Urinary bladder (tissue), 4 donors: ENCODE measurements around the gene FAM120A. TPM values are rescaled to one million over a fixed set of nuclear protein-coding genes. Genes with fewer than 3 reads are reported as not detected.
A peak's percentile ranks its signal among the peaks of the same experiment; 100 is the strongest.

ENCODE experiments used
- DNase-seq: peaks from one replicate; pipeline ENCODE4 v3.0.0-alpha.2; 2015; ENCODE audit errors: extremely low spot score
- H3K27ac ChIP-seq: one replicate; pipeline ENCODE4 v1.5.1; 2013; ENCODE audit warnings: low read depth, mild to moderate bottlenecking, moderate library complexity
- H3K36me3 ChIP-seq: one replicate; pipeline ENCODE4 v1.6.1; 2013; ENCODE audit warnings: mild to moderate bottlenecking, moderate library complexity; ENCODE audit not compliant: insufficient read depth
- H3K4me1 ChIP-seq: one replicate; pipeline ENCODE4 v1.6.1; 2013; ENCODE audit warnings: mild to moderate bottlenecking, moderate library complexity; ENCODE audit not compliant: insufficient read depth
- H3K4me3 ChIP-seq: one replicate; pipeline ENCODE4 v1.5.1; 2013; ENCODE audit warnings: low read depth, low read length
- WGBS: extraction: QIAGEN DNeasy Blood & Tissue Kit; methylation state at CpG from one replicate; pipeline ENCODE4 v1.1.7; 2013; 5-methylcytosine and 5-hydroxymethylcytosine counted together
- polyA plus RNA-seq: library from polyadenylated mRNA; stranded (reverse); fragments of 200-250 nt; gene quantifications from one replicate; pipeline ENCODE4 v1.2.3, GENCODE V29; 2013
- total RNA-seq: library from RNA; depleted of rRNA; stranded (reverse); fragments of >200 nt; gene quantifications from one replicate; pipeline ENCODE4 v1.2.3, GENCODE V29; 2014
- donor health status: healthy with polysubstance abuse.
- donor health status: healthy.

FAM120A gene
- total and polyA plus RNA-seq, 2 donors, result 67.9 to 101 TPM

DNA sequence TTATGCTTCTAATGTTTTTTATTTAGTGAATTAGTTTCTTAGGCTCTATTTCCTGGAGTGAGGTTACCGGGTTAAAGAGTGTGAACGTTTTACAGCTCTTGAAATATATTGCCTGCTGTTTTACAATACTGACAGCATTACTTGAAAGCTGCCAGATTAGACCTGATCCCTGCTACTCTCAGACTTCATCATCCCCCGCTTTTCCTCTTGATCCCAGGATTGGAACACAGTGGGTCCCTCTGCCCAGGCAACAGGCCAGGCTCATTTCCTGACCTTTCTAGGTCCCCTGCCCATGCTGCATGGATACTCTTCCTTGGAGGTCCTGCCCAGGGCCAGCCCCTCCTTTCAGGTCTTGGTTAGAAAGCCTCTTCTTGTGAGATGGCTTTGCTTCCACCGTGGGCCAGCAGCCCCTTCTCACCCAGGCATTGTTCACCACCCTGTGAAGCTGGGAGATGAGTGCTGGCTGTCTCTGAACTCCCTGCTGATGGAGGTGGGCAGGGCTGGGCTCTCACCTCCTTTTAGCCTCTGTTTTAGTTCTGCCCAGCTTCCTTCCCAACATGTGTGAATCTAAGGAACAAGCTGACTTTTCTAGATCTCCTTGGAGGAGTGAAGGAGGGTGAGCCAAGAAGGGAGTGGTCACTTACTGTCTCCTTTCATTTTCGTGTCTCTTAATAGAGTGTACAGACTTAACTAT, 17.4 kb downstream of the FAM120A start:
- no peak overlapping the region for H3K4me3 ChIP-seq
- 18% methylated on average over 5 of the region's 5 CpGs for WGBS
- H3K36me3 ChIP-seq, result no peaks in the 10 kb centered on the region
- peak overlapping the region; percentile 85 for H3K27ac ChIP-seq
- no peak for DNase-seq
- H3K4me1 ChIP-seq, result peaks cover 2% of the 10 kb centered on the region

DNA sequence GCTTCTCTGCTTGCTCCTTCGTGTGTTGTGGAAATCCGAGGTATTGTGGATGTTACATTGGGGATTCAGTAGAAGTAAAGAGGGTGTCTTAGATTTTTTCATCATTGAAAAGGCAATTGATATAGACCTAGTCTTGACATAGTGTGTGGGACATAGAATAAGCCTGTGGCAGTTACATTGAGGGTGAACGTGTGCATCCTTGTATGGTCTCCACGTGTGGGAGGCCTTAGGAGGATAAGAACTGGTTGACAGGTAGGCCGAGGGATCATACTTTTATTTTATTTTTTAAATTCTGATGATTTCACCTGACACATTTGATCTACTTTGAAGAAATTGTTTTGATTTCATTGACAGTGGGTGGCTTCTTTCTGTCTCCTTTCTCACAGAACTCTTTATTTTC, 18.9 kb downstream of the FAM120A start:
- H3K27ac ChIP-seq, result no peak overlapping the region
- 92% methylated on average over 5 of the region's 5 CpGs for WGBS
- DNase-seq, result no peak

DNA sequence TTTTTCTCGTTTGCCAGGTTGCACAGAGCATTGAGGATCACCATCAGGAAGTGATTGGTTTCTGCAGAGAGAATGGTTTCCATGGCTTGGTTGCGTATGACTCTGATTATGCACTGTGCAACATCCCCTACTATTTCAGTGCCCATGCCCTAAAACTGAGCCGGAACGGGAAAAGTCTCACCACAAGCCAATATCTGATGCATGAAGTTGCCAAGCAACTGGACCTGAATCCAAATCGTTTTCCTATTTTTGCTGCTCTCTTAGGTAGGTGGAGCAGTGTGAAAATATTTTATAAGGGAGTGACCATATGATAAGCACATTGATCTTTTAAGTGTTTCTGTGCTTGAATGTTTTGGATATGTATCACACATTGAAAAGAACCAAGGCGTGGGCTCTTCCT, 19.6 kb downstream of the FAM120A start:
- no peak for DNase-seq
- no peak overlapping the region for H3K27ac ChIP-seq
- H3K4me3 ChIP-seq, result no peak overlapping the region
- H3K36me3 ChIP-seq, result no peaks in the 10 kb centered on the region
- WGBS, result 85% methylated on average over 6 of the region's 6 CpGs
- peaks cover 3% of the 10 kb centered on the region for H3K4me1 ChIP-seq

More for the DNA sequence above, 18.9 kb downstream of the FAM120A start:
- Histone ChIP-seq H3K4me3 (no peak overlapping the region), H3K36me3 (no peaks in the 10 kb centered on the region), H3K4me1 (peaks cover 2% of the 10 kb centered on the region)

DNA sequence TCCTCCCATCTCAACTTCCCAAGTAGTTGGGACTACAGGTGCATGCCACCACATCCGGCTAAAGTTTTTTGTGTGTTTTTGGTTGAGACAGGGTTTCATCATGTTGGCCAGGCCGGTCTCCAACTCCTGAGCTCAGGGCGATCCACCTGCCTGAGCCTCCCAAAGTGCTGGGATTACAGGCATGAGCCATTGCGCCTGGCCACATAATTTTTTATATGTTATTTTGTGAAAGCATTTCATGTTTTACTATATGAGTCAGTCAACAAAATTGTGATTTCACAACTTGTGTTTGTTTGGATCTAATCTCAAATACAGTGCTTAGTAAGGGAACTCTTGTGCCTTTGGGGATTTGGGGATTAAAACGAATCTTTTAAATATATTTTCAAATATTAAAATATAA, 21.9 kb downstream of the FAM120A start:
- no peaks in the 10 kb centered on the region for H3K36me3 ChIP-seq
- peaks cover 3% of the 10 kb centered on the region for H3K4me1 ChIP-seq
- H3K4me3 ChIP-seq, result no peak overlapping the region
- 69% methylated on average over 5 of the region's 5 CpGs for WGBS
- no peak overlapping the region for H3K27ac ChIP-seq
- DNase-seq, result no peak

DNA sequence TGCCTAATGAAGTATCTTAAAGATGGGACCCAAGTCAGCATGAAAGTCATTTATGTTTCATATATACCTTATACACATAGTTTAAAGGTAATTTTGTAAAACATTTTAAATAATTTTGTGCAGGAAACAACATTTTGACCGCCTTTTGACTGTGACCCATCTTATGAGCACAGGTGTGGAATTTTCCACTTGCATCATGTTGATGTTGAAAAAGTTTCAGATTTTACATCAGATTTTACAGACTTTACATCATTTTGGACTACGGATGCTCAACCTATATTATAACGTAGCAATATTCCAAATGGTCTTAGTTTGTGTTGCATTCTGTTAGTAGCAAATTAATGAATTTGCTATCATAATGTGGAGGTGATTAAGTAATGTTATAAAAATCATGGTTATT, 23.6 kb downstream of the FAM120A start:
- Histone ChIP-seq H3K36me3 (no peaks in the 10 kb centered on the region), H3K4me1 (peaks cover 3% of the 10 kb centered on the region), H3K27ac (no peak overlapping the region), H3K4me3 (no peak overlapping the region)
- WGBS, result 96% methylated on average over 3 of the region's 3 CpGs
- no peak for DNase-seq

DNA sequence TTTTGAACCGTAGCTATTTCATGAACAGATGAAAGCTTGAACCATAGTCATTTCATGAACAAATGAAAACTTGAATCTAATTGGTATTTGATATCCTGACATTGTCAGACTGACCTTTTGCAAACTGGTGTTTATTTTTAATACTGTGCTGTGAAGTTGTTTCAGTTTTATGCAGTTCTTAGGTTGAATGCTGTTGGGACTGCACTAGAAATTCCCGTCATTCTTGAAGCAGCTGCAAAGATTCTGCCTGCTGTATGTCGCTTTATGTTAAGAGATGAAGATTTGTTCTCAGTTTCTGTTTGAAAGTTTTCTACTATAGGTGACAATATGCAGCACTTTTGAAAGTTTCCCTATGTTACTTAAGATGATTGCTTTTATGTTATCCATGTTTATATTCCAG, 24.4 kb downstream of the FAM120A start:
- WGBS, result 64% methylated on average over 3 of the region's 3 CpGs
- Histone ChIP-seq H3K36me3 (no peaks in the 10 kb centered on the region), H3K27ac (no peak overlapping the region), H3K4me3 (no peak overlapping the region), H3K4me1 (peaks cover 3% of the 10 kb centered on the region)
- DNase-seq, result no peak

DNA sequence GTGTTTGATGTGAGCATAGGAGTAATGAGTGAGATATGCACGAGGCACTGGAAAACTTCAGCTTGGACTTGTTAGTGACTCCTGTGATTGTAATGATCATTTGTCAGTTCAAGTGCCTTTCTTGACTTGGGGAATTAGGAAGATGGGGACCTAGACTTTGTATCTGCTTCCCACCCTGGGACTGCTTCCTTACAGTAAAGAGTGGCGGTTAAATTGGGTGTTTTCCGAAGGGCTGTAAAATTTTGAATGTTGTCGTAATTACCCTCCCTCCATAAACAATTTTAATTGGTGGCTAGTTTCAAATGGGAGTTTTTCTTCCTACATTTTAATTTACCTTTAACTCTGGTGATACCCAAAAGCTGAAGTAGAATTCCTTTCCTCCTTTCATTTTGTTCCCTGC, 25.4 kb downstream of the FAM120A start:
- peaks cover 1% of the 10 kb centered on the region for H3K4me1 ChIP-seq
- no peak for DNase-seq
- no peaks in the 10 kb centered on the region for H3K36me3 ChIP-seq
- H3K4me3 ChIP-seq, result no peak overlapping the region
- H3K27ac ChIP-seq, result no peak overlapping the region
- 89% methylated on average over 4 of the region's 4 CpGs for WGBS

DNA sequence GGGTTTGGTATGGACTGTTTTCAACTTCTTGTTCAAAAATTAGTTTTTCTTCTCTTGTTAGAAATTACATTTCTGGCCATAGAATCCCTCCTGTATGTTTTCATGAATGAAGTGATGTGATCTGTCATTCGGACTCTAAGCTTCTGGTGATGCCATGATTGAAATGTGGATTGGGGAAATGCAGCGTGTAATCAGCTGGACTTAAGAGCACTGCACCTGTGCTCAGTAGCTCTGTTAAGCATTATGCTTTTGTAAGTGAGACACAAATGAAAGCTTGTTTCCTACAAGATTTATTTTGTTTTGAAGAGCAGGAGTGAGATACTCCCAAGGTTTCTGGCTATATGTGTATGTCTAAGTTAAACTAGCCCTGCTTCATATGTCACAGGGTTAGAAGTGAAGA, 25.9 kb downstream of the FAM120A start:
- Histone ChIP-seq H3K27ac (no peak overlapping the region), H3K4me1 (peaks cover 1% of the 10 kb centered on the region), H3K36me3 (no peaks in the 10 kb centered on the region), H3K4me3 (no peak overlapping the region)
- 94% methylated on average over 2 of the region's 2 CpGs for WGBS
- DNase-seq, result no peak

DNA sequence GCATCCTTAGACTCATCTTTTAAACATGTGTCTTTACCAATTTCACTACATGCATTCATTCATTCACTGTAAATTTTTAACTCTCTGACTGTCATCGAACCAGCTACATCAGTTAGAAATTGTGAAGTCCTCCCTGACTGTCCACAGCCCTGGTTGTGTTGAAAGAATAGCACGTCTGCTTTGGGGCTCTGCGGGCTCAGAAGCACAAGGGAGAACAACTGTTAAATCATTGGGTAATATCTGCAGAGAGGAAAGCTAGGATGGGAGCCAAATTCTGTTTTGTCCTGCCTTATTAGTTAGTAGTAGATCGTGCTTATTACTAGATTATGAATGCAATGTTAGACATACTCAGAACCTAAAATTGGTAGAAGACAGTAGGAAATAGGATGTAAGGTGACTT, 28.2 kb downstream of the FAM120A start:
- Histone ChIP-seq H3K36me3 (no peaks in the 10 kb centered on the region), H3K4me3 (no peak overlapping the region), H3K27ac (no peak overlapping the region), H3K4me1 (peaks cover 1% of the 10 kb centered on the region)
- WGBS, result 77% methylated on average over 4 of the region's 4 CpGs
- DNase-seq, result no peak

DNA sequence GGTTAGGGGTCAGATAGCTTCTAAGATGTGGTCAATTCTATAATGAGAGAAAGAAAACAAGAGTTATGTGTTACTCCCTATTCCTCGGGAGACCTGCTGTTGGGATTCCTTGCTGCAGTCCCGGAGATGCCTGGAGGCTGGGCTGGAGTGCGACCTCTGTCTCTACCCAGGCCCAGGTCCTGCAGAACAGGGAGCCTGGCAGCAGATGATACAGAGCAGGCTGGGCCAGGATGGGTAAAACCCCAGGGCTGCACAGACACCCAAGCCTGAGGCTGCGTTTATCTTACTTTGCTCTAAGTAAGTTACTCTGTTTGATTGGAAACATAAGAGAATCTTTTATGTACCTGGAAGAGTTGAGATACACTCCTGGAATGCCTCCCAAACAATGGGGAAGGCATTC, 28.8 kb downstream of the FAM120A start:
- H3K4me3 ChIP-seq, result no peak overlapping the region
- H3K27ac ChIP-seq, result no peak overlapping the region
- H3K4me1 ChIP-seq, result peaks cover 1% of the 10 kb centered on the region
- WGBS, result 84% methylated on average over 4 of the region's 4 CpGs
- no peaks in the 10 kb centered on the region for H3K36me3 ChIP-seq
- no peak for DNase-seq

DNA sequence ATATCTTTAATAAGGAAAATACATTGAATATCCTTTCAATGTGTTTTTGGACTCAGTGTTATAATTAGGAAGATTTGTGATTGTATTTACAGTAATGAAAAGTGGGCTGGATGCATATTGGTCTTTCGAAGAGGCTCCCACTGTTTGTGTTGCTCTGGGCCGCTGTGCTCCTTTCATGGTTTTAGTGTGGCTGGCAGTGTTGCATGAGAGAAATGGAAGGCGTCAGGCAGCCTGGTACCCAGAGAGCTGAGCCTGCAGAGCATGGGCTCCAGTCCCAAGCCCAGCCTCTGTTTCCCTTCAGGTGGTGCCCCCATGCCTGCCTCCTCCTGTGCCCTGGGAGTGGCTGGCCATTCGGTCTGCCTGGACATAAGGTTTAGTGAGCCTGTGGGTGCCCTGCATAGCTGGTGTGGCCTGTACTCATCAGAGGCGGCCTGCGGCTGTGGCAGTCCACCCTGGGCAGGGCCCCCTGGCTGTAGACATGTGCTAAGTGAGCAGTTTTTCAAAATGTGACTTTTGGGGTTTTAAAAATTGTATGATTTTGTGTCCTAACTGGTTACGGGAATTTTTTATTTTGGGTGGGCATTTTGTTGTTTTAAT, 29.3 kb downstream of the FAM120A start:
- Histone ChIP-seq H3K4me3 (no peak overlapping the region), H3K4me1 (peaks cover 1% of the 10 kb centered on the region), H3K27ac (no peak overlapping the region), H3K36me3 (no peaks in the 10 kb centered on the region)
- WGBS, result 90% methylated on average over 7 of the region's 7 CpGs
- no peak for DNase-seq

DNA sequence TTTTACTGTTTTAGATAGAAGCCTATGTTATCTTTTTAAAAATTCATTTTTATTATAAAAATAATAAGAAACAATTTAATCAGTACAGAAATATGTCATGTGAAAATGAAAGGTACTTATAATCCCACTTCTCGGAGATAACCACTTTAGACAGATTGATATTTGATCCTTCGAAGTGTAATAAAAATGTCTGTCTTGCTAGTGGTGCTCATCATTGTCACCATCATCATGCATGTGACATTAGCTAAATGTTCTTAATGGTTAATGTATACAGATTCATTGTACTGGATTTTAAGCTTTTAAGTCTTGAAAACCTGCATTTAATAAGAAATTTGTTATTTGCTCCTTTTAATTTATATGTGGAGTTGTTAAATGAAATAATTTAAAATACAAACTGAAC, 32.0 kb downstream of the FAM120A start:
- no peaks in the 10 kb centered on the region for H3K36me3 ChIP-seq
- H3K27ac ChIP-seq, result no peak overlapping the region
- DNase-seq, result no peak
- no peak overlapping the region for H3K4me3 ChIP-seq
- H3K4me1 ChIP-seq, result no peaks in the 10 kb centered on the region
- 78% methylated on average over 2 of the region's 2 CpGs for WGBS

DNA sequence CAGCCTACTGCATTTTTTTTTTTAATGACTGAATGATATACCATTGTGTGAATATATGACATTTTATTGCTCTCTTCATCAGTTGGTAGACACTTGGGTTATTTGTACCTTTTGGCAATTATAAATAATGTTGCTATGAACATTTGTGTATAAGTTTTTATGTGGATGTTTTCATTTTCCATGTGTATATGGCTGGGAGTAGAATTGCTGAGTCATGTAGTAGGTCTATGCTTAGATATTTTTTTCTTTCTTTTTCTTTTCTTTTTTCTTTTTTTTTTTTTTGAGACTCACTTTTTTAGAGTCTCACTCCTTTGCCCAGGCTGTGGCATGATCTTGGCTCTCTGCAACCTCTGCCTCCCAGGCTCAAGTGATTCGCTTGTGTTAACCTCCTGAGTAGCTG, 34.8 kb downstream of the FAM120A start:
- no peak for DNase-seq
- WGBS, result 94% methylated on average over 1 of the region's 1 CpG
- Histone ChIP-seq H3K36me3 (no peaks in the 10 kb centered on the region), H3K4me1 (no peaks in the 10 kb centered on the region), H3K4me3 (no peak overlapping the region), H3K27ac (no peak overlapping the region)

DNA sequence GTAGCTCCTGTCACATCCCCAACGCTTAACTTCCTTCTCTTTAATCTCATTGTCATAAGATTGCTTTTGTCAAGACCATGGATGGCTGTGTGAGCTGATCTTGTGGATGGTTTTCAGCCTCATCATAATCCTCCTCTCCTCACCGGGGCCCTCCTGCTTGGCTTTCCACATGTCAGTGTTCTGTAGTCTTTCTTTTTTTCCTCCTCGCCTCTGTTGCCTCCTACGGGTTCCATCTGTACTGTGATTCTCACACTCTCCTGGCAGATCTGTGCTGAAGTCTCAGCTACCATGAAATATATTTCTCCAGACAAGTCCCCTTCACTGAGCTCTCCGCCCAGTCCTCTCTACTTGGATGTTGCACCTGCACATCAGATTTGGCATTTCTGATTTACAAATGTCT, 36.8 kb downstream of the FAM120A start:
- Histone ChIP-seq H3K36me3 (no peaks in the 10 kb centered on the region), H3K4me1 (no peaks in the 10 kb centered on the region), H3K27ac (no peak overlapping the region), H3K4me3 (no peak overlapping the region)
- 96% methylated on average over 5 of the region's 5 CpGs for WGBS
- DNase-seq, result no peak
